ENCODE results near the gene LLGL1.

DNA sequence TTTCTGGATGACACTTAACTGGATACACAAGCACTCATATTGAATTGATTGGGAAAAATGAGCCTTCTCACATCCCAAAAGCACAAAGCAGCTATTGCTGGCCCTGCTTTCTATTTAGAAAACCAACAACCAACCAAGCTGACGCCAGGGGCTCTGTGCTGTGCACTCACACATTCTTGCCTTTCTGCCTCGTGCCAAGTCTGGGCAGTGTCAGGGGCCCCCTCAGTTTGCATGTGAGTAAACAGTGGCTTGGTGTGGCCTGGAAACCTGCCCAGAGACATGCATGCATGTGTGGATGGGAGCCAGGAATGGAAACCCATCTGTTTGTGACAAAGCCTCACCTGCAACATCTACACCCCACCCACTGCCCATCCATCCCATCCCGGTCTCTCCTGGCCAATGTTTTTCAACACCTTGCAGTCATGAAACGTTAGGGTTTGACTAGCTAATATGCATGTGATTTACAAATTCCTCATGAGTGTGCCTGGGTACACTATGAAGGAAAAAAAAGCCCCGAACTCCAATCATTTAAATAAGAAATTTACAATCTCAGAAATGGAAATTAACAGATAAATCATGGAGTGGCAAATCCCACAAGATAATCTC, 55.4 kb downstream of the LLGL1 start:
- TF ChIP-seq MYC (IDR thresholded peaks at IDR 0.05; ENCODE audit: borderline replicate concordance, low read length) (no peak), POLR2A (IDR thresholded peaks at IDR 0.05; ENCODE audit: low read length) (no peak), KDM1A (IDR thresholded peaks at IDR 0.05; ENCODE audit: low read depth) (no peak), NPAS2 (CRISPR knock-in tag; IDR thresholded peaks at IDR 0.05; ENCODE audit: borderline replicate concordance) (no peak), CEBPB (IDR thresholded peaks at IDR 0.05) (no peak), ZFP36 (IDR thresholded peaks at IDR 0.05; ENCODE audit: borderline replicate concordance, partially characterized antibody) (no peak), MAFK (IDR thresholded peaks at IDR 0.05; ENCODE audit: partially characterized antibody) (no peak), EP300 (IDR thresholded peaks at IDR 0.05) (no peak), HDAC2 (IDR thresholded peaks at IDR 0.05) (no peak)
- TF ChIP-seq, protein P1, sequence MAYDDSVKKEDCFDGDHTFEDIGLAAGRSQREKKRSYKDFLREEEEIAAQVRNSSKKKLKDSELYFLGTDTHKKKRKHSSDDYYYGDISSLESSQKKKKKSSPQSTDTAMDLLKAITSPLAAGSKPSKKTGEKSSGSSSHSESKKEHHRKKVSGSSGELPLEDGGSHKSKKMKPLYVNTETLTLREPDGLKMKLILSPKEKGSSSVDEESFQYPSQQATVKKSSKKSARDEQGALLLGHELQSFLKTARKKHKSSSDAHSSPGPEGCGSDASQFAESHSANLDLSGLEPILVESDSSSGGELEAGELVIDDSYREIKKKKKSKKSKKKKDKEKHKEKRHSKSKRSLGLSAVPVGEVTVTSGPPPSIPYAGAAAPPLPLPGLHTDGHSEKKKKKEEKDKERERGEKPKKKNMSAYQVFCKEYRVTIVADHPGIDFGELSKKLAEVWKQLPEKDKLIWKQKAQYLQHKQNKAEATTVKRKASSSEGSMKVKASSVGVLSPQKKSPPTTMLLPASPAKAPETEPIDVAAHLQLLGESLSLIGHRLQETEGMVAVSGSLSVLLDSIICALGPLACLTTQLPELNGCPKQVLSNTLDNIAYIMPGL (CRISPR knock-in tag; IDR thresholded peaks at IDR 0.05; ENCODE audit: borderline replicate concordance): no peak
- TF ChIP-seq, protein P2, sequence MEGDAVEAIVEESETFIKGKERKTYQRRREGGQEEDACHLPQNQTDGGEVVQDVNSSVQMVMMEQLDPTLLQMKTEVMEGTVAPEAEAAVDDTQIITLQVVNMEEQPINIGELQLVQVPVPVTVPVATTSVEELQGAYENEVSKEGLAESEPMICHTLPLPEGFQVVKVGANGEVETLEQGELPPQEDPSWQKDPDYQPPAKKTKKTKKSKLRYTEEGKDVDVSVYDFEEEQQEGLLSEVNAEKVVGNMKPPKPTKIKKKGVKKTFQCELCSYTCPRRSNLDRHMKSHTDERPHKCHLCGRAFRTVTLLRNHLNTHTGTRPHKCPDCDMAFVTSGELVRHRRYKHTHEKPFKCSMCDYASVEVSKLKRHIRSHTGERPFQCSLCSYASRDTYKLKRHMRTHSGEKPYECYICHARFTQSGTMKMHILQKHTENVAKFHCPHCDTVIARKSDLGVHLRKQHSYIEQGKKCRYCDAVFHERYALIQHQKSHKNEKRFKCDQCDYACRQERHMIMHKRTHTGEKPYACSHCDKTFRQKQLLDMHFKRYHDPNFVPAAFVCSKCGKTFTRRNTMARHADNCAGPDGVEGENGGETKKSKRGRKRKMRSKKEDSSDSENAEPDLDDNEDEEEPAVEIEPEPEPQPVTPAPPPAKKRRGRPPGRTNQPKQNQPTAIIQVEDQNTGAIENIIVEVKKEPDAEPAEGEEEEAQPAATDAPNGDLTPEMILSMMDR (IDR thresholded peaks at IDR 0.05): no peak
- TF ChIP-seq, protein P3, sequence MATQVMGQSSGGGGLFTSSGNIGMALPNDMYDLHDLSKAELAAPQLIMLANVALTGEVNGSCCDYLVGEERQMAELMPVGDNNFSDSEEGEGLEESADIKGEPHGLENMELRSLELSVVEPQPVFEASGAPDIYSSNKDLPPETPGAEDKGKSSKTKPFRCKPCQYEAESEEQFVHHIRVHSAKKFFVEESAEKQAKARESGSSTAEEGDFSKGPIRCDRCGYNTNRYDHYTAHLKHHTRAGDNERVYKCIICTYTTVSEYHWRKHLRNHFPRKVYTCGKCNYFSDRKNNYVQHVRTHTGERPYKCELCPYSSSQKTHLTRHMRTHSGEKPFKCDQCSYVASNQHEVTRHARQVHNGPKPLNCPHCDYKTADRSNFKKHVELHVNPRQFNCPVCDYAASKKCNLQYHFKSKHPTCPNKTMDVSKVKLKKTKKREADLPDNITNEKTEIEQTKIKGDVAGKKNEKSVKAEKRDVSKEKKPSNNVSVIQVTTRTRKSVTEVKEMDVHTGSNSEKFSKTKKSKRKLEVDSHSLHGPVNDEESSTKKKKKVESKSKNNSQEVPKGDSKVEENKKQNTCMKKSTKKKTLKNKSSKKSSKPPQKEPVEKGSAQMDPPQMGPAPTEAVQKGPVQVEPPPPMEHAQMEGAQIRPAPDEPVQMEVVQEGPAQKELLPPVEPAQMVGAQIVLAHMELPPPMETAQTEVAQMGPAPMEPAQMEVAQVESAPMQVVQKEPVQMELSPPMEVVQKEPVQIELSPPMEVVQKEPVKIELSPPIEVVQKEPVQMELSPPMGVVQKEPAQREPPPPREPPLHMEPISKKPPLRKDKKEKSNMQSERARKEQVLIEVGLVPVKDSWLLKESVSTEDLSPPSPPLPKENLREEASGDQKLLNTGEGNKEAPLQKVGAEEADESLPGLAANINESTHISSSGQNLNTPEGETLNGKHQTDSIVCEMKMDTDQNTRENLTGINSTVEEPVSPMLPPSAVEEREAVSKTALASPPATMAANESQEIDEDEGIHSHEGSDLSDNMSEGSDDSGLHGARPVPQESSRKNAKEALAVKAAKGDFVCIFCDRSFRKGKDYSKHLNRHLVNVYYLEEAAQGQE (IDR thresholded peaks at IDR 0.05): no peak
- TF ChIP-seq, protein P4, sequence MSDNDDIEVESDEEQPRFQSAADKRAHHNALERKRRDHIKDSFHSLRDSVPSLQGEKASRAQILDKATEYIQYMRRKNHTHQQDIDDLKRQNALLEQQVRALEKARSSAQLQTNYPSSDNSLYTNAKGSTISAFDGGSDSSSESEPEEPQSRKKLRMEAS (IDR thresholded peaks at IDR 0.05): no peak
- TF ChIP-seq, protein P5, sequence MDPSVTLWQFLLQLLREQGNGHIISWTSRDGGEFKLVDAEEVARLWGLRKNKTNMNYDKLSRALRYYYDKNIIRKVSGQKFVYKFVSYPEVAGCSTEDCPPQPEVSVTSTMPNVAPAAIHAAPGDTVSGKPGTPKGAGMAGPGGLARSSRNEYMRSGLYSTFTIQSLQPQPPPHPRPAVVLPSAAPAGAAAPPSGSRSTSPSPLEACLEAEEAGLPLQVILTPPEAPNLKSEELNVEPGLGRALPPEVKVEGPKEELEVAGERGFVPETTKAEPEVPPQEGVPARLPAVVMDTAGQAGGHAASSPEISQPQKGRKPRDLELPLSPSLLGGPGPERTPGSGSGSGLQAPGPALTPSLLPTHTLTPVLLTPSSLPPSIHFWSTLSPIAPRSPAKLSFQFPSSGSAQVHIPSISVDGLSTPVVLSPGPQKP (IDR thresholded peaks at IDR 0.05; ENCODE audit: low read depth, low read length): no peak

Measured in A549 (cell line).